NCI-H2227 (cell line): ENCODE measurements around the gene RCAN1.
"Not testable (repeated sequence)": the region's sequence is repeated elsewhere in the genome, so short reads cannot be mapped to it uniquely, and the experiment has no call there.

Experiments used
- DNase-seq: peaks from one replicate; lab custom pipeline; 2025; ENCODE audit not compliant: unreplicated experiment; lab: John Stamatoyannopoulos, UW

Gene RCAN1

DNA sequence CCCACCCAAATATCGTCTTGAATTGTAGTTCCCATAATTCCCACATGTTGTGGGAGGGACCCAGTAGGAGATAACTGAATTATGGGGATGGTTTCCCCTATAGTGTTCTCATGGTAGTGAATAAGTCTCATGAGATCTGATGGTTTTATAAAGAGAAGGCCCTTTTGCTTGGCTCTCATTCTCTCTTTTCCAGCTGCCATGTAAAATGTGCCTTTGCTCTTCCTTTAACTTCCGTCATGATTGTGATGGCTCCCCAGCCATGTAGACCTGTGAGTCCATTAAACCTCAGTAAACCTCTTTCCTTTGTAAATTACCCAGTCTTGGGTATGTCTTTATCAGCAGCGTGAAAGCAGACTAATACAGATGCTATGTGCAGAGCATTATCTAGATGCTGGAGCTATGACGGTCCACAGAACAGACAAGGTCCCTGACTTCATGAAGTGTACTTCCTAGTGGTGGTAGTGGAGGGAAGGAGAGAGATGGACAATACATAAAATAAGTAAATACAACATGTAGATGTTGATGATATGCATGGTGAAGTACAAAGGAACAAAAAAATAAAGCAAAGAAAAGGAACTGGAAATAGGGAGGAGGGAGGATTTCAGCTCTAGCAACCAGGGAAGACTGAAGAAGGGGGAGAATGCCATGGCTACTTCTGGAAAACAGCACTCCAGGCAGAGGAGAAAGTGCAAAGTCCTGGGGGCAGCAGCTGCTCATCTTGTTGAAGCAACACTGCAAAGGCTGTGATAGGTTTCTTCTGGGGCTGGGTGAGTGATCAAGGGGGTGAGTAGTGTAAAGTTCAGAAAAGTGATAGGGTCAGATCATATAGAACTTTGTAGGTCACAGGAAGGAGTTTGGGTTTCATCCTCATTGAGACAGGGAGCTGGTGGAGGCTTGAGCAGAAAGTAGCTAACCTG is 6.8 kb upstream of the RCAN1 start:
- DNase-seq: no peak

DNA sequence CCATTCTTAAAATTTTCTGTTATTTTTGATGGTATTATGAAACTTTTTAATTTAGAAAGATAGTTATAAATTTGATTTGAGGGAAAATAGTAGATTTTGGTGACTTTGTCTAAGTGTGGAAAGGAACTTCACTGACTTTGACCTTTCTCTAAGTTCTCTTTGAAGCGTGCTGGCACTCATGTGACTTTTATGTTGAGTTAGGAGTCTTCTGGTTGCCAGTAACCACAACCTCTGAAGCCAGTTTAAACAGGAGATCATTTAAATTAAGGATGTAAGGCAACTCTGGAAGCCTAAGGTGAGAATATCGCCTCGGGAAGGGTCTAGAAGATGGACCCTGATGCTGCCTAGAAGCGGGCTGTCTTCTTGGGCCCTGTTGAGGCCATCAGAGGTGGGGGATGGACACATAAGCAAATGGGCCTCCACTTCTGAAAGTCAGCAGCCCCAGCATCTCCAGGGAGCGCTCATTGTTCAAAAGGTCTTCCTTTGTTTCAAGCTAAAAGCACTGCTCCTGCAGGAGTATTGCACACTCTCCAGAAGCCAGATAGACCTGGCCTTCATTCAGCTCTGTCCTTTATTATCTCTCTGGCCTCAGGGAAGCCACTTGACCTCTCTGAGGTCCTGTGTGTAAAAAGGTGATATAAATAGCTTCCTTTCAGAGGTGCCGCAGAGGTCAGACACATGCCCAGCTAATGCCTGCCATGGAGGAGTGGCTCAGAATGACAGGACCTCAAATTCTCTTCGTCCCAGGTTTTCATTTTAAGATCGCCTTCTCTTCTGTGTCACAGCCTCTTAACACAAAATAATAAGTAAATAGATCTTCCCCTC is 5.1 kb upstream of the RCAN1 start:
- peak; percentile 3 for DNase-seq

DNA sequence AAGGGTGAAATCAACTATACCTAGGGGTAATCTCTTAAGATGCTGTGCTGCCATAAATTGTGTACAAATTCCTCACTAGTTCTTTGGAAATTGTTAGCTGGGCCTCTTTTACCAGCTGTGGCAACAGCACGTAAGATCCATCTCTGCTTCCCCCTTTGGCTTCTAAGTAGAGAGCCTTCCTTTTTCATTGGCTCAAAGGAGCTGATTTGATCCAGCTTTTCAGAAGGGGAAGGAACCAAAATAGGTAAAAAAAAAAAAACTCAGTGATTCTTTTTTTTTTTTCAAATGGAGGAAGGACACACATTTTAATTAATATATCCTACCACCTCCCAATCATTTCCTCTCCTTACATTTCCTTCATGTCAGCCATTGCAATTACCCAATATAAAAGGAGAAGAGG is 4.0 kb upstream of the RCAN1 start:
- no peak for DNase-seq

- DNase-seq: no peak
These were observed 2.9 kb upstream of the RCAN1 start for GRCh38 chr21:34617753-34618339.

DNA sequence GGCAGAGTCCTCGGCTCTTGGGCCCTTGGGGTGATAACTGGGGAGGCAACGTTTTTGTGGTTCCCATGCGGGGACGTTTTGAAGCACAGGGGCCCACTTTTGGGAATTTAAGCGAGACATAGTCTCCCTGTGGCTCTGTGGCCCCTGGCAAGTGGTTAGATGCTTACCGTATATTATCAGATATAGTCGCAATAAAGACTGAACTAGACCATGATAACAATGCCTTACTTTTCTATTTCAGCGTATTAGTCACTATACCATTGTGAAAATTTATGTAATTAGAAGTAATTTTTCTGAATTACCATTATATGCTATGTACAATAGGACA is 538 bp upstream of the RCAN1 start:
- DNase-seq: no peak

DNA sequence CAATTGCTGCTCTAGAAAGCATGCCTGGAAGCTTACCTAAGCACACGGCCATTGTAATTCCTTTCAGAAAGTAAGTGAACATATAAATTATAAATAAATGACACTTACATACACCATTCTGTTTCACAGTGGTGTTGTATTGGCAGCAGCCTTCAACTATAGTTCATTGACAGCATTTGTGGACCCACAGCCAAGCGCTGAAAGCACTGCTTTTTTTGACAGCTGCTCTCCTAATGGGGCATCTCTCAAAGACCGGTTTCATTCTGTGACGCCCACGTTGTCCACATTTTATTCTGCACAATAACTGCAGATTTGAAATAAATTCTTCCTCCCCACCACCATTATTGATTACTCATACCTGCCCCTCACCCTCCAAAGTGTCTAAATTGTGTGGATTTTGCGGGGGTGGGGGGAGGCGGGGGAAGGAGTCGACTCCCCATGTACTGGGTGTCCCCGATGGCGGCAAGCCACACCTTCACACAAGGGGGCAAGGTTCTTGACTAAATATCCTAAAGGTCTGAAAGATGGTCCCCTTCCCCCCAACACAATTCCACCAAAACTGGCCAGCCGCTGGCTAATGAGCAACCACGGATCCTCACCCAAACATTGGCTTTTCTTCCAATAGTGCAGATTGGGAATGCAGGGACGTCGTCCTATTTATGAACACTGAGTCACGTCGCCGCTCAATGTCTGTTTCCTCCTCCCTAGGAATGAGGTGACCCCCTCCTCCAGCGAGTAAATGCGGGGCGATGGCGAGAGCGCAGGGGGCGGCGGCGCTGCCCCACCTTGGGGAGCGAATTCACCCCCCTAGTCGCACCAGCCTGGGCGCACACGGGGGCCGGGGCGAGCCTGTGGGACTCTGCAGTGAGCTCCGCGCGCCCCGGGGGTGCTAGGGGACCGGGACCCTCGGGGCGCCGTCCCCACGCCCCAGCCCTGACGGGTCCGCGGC is 960 bp downstream of the RCAN1 start:
- no peak for DNase-seq

DNA sequence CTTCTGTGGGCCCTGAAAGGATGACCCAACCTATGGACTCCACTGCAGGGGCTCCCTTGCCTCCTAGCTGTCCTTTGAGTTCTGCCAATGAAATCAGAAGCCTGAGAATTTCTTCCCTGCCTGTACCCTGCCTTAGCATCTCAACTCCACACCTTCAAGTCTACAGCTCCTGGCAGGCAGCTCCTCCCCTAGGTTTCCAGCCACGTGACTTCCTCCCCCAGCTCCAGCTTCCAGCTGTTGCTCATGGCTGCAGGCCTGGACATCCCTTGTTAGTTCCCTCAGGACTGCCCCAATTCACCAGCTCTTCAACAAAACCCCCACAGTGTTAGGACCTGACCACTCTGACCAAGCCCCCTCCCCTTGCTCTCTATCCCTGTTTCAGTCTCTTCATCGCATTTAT is 2.4 kb downstream of the RCAN1 start:
- DNase-seq: no peak

- no peak for DNase-seq
These were observed 2.9 kb downstream of the RCAN1 start for GRCh38 chr21:34612056-34612455.

DNA sequence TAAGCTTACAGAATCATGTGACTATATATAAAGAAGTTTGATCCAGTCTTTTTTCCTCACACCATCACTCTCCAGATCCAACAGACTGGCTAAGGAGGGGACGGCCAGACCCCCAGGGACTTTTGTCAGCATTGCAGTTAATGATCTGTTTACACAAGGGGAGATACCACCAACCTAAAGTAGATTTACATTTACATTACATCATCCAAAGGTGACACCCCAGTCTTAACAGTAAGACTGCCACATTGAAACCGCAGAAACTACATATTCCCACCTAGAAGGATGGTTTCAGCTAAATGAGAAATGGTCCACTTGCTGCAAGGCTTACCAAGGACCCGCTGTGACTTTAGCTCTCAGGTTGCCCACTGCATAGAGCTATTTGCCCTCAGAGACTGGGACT is 3.4 kb downstream of the RCAN1 start:
- DNase-seq: no peak

GRCh38 chr21:34609933-34610549 is 4.9 kb downstream of the RCAN1 start:
- no peak for DNase-seq

DNA sequence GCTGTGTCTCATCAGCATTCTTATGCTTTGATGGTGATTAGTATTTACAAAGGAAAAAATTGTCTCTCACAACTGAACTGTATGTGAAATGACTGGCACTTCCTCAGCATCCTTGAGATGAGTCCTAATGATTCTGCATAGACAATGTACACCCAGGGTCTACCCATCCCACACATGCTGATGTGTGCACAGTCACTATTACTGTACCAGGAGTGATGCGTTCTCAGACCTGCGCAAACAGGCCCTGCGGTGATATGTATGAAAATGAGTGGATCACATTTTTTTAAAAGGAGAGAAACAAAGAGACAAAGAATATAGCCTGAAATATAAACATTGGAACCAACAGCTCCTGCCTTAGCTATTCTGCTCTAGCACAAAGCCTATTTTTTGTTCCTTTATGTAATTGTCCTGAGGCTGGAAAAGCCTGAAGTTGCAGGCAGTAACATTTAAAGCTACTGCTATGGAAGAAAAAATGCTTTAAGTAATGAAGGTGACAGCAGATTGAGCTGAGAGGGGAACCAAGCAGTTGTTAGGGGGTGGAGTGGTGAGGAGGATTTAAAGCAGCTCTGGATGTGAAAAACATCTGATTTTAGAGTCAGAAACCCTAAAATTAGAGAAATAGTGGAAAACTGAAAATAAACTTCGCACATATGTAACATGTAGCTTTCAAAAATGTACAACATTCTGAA is 5.5 kb downstream of the RCAN1 start:
- no peak for DNase-seq

DNA sequence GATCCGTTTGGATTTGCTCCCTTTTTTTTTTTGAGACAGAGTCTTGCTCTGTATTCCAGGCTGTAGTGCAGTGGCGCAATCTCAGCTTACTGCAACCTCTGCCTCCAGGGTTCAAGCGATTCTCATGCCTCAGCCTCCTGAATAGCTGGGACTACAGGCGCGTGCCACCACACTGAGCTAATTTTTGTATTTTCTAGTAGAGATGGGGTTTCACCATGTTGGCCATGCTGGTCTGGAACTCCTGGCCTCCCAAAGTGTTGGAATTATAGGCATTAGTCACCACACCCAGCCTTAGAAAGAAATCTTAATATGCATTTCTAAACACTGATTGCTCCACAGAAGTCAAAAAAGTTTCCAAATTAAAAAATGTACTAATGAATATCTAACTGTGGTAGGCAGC is 7.5 kb downstream of the RCAN1 start:
- DNase-seq: not testable (repeated sequence)

- DNase-seq: no peak
These were observed 8.3 kb downstream of the RCAN1 start for GRCh38 chr21:34606621-34607020.

GRCh38 chr21:34606051-34606450 is 8.9 kb downstream of the RCAN1 start:
- no peak for DNase-seq

GRCh38 chr21:34604956-34605355 is 10.0 kb downstream of the RCAN1 start:
- DNase-seq: not testable (repeated sequence)

- no peak for DNase-seq
These were observed 10.4 kb downstream of the RCAN1 start for GRCh38 chr21:34604556-34604955.

GRCh38 chr21:34603710-34604057 is 11.2 kb downstream of the RCAN1 start:
- no peak for DNase-seq

DNA sequence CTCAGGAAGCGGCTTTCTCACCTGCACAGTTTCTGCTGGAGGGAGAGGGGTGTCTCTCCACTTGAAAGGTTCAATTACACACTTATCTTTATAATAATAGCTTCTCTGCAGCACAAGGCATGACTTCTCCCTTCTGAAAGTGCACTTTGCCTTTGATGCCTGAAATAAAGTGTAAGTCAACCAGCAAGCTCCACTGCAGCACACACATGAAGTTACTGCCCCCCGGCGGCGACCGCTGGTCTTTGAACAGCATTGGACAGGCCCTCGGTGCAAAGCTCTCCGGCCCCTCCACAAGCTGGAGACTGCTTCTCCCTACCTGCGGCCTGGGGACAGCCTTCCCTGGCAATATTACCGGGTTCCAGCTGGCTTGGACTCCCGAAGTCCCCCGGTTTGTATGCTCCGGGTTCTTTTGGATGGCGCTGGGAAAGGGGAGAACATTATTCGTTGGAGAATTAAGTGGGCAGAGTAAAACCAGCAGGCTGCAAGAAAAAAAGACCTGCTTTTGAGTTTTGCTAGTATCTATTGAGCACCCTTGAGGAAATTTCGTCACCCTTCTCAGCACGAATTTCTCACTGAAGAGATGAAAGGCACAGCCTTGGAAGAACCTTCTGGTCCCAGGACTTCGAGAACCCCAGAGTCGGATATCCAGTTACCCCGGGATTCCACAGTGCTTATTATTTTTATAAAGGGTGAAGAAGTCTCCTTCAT is 11.8 kb downstream of the RCAN1 start:
- peak; percentile 71 for DNase-seq

- no peak for DNase-seq
These were observed 12.9 kb downstream of the RCAN1 start for GRCh38 chr21:34602061-34602460.
